ENCODE measurements around the gene AJM1.

DNA sequence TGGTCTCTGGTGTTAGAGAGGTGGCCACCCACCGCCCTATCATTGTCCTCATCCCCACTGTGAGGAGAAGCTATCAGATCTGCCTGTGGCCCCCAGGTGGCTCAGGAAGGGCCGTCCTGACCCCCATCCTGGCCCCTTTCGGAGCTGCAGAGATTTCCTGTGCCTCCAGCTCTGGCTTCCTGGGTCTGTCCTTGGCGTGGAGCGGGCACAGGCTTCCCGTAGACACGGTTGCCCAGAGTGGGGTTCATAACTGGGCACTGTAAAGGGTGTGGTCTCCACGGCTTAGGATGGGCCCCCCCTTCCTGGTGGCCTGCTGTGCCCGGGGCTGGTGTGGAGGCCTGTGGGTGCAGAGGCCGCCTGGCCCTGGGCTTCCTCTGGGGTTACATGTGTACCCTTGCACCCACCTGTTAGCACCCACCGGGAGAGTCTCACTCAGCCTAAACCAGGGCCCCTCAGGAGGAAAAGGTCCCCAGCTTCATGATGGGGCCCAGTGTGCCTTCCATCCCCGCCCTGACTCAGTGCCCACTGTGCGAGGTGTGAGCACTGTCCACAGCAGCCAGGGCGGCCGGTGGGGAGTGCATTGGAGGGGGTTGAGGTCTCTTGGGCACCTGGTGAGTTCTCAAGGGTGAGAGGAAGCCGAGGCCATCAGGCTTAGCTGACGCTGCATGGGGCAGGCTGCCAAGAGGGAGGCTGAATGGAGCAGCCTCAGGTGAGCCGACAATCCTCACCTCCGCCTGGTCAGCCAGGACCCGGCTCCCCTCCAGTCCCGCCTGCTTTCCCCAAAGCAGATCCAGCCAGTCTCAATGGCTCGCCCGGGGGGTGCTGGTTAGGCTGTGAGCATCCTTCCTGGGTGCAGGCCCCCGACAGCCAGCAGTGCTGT lies 15.3 kb upstream of the AJM1 start:
- TF ChIP-seq EZH2 (IDR thresholded peaks at IDR 0.05) (no peak), POLR2AphosphoS5 (IDR thresholded peaks at IDR 0.05; ENCODE audit: borderline replicate concordance, low read depth, low read length) (no peak)

All from SK-N-MC (cell line).